LNCAP (cell line): ENCODE data around the gene RBX1.
A peak's percentile ranks its signal among the peaks of the same experiment; 100 is the strongest.

Experiments used
- TF ChIP-seq, protein P1 (sequence below): fragments of 450-650 bp; IDR thresholded peaks from 2 replicates; pipeline ENCODE4 v1.5.1; 2017; ENCODE audit warnings: mild to moderate bottlenecking

RBX1 gene

DNA sequence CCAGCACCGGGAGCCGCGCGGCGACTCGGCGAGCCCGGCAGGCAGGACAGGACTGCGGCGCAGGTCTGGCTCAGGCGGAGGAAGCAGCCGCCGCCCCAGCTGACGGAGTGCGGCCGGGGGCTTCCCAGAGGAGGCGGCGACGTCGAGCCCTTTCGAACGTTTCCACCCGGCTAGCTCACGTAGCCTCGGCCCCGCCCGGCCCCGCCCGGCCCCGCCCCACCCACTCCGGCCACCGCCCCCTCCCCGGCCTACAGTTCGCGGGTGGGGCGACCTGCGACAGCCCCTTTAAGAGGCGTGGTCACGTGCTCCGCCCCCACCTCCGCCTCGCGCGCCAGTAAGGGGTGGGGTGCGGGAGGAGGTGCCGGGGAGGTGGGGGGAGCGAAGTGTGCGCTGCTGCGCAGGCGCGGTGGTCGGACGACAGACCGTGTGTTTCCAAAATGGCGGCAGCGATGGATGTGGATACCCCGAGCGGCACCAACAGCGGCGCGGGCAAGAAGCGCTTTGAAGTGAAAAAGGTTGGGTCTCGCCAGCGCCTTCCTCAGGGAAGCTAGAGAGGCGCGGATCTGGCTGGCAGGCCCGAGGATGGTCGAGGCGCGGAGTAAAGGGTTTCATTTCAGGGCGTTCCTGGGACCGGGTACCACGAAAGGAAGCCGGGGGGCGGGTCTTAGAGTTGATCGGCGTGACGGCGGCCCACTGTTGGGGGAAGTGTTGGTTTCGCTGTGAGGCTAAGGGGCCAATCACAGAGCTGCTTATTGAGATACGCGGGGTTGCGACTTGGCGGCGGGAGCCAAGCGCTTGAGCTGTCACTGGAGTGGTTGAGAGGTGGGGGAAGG lies at the start of gene RBX1:
RBX1 (plus strand) TSS at position 417 of the 833 bp plus-strand sequence; CDS start at position 438, 21 bp downstream.
- TF ChIP-seq, protein P1, sequence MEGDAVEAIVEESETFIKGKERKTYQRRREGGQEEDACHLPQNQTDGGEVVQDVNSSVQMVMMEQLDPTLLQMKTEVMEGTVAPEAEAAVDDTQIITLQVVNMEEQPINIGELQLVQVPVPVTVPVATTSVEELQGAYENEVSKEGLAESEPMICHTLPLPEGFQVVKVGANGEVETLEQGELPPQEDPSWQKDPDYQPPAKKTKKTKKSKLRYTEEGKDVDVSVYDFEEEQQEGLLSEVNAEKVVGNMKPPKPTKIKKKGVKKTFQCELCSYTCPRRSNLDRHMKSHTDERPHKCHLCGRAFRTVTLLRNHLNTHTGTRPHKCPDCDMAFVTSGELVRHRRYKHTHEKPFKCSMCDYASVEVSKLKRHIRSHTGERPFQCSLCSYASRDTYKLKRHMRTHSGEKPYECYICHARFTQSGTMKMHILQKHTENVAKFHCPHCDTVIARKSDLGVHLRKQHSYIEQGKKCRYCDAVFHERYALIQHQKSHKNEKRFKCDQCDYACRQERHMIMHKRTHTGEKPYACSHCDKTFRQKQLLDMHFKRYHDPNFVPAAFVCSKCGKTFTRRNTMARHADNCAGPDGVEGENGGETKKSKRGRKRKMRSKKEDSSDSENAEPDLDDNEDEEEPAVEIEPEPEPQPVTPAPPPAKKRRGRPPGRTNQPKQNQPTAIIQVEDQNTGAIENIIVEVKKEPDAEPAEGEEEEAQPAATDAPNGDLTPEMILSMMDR: no peak

DNA sequence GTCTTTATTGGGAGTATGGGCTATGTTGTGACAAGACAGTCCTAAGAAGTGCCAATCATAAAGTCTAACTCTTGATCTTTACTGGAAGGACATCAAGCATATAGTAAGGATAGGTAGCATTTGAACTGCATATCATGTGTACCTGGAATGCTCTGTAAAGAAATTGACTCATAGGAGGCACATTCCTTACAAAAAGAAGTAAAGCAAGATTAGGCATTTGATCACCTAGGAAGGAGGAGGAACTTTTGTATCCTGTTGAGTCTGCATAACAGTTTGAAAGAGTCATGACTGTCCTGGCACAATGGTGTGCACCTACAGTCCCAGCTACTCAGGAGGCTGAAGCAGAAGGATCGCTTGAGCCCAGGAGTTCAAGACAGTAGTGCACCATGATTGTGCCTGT lies 47.1 kb upstream of the RBX1 start:
- TF ChIP-seq, protein P1: no peak

DNA sequence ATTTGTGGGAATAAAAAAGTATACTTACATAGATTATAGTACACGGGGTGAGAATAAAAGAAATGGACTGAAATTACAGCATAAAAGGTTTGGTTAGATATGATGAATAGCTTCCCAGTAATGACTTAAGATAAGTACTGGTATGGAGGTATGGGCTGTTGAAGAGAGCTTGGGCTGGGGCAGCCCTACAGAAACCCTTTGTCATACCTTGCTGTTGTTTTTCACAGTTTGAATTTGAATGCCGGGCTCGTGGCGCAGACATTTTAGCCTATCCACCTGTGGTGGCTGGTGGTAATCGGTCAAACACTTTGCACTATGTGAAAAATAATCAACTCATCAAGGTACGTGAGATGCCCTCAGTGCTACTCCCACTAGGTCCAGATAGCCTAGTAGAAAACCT lies 42.3 kb upstream of the RBX1 start:
- TF ChIP-seq, protein P1: no peak

DNA sequence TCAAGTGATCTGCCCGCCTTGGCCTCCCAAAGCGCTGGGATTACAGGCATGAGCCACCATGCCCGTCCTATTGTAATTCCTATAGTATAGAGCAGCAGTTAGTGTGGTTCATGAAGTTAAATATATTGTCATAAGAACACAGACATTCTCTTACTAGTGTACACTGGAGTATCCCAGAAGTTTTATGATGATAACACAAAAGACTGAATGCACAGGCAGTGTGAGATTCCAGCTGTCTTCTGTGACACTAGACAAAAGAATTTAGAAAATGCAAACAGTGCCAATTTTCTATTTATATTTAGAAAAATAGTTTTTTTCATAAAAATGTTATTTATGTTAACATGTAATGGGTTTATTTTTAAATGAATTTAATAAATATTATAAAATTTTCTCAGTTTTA lies 39.4 kb upstream of the RBX1 start:
- TF ChIP-seq, protein P1: no peak

DNA sequence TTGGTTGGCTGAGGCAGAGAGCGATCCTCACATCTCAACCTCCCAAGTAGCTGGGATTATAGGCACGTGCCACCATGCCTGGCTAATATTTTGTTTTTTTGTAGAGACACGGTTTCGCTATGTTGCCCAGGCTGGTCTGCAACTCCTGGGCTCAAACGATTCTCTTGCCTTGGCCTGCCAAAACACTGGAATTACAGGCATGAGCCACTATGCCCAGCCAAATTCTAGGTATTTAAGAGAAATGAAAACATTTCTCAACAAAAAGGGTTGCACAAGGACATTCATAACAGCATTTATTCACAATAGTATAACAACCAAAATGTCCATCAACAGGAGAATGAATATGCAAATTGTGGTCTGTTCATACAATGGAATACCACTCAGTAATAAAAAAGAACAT lies 31.7 kb upstream of the RBX1 start:
- TF ChIP-seq, protein P1: no peak

DNA sequence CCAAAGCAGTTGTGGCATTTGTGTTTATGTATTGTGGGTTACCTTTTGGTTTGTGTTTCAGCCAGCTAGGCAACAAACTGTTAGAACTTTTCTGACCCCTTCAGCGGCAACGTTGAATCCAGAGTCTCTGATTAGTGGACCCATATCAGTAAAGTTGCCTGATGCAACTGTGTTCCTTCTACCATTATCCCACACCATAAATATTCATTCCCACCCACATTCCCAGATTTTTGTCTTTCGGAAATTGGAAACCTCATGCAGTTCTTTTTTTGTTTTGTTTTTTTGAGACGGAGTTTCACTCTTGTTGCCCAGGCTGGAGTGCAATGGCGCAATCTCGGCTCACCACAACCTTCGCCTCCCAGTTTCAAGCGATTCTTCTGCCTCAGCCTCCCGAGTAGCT lies 30.7 kb upstream of the RBX1 start:
- TF ChIP-seq, protein P1: no peak

DNA sequence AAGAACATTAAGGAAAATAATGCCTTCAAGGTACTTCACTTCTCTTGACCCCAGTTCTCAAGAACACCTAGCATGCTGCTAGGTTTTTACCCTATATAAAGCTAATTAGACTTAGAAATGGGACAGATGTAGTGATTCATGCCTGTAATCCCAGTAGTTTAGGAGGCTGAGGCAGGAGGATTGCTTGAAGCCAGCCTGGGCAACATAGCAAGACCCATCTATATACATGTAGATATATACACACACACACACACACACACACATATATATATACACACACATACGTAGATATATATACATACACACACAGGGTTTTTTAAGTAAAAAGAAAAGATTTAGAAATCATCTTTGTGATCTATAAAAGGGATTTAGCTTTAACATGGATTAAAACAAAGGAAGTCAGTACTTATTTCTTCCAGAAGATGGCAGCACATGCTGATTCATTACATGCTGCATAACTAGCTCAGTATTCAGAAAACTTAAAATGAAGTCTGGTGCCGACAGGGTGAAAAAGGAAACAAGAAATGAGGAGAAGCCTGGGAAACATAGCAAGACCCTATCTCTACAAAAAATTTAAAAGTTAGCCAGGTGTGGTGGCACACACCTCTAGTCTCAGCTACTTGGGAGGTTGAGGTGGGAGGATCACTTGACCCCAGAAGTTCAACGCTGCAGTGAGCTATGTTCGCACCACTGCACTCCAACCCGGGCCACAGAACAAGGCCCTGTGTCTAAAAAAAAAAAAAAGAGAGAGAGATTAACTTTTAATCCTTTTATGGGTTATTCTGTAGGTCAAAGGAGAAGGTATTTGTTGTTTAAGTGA lies 28.5 kb upstream of the RBX1 start:
- TF ChIP-seq, protein P1: peak; percentile 81
